Lower leg skin (tissue), 3 donors: Measurements from ENCODE around the gene RAB1A.

Experiments used
- POLR2A ChIP-seq, 2 donors: fragments of 450-650 bp; IDR thresholded peaks; one replicate each; pipeline ENCODE4 v1.6.1; 2016 to 2017; ENCODE audit warnings: antibody characterized with exemption in 2 of 2, mild to moderate bottlenecking in 1 of 2, moderate library complexity in 1 of 2
- TF ChIP-seq, protein P1 (sequence below), 3 donors: fragments of 450-650 bp; IDR thresholded peaks; one replicate each; pipeline ENCODE4 v1.5.1; 2016; ENCODE audit warnings: antibody characterized with exemption in 3 of 3, mild to moderate bottlenecking in 3 of 3, moderate library complexity in 2 of 3

GRCh38 chr2:65122313-65122712 lies 7.6 kb downstream of the RAB1A start:
- TF ChIP-seq, protein P1, sequence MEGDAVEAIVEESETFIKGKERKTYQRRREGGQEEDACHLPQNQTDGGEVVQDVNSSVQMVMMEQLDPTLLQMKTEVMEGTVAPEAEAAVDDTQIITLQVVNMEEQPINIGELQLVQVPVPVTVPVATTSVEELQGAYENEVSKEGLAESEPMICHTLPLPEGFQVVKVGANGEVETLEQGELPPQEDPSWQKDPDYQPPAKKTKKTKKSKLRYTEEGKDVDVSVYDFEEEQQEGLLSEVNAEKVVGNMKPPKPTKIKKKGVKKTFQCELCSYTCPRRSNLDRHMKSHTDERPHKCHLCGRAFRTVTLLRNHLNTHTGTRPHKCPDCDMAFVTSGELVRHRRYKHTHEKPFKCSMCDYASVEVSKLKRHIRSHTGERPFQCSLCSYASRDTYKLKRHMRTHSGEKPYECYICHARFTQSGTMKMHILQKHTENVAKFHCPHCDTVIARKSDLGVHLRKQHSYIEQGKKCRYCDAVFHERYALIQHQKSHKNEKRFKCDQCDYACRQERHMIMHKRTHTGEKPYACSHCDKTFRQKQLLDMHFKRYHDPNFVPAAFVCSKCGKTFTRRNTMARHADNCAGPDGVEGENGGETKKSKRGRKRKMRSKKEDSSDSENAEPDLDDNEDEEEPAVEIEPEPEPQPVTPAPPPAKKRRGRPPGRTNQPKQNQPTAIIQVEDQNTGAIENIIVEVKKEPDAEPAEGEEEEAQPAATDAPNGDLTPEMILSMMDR (IDR thresholded peaks at IDR 0.05) = no peak
- TF ChIP-seq POLR2A (IDR thresholded peaks at IDR 0.05) = no peak
